HCT116 (cell line): ENCODE data around the gene LAMA4. TPM values are rescaled to one million over a fixed set of nuclear protein-coding genes. Genes with fewer than 3 reads are reported as not detected.

Experiments
- ATAC-seq: fragments of 200-7000 bp; cut with Tn5 transposase; 2 replicates; pipeline ENCODE4 v1.9.1; 2020; ENCODE audit warnings: mild to moderate bottlenecking, moderate library complexity
- BruUV-seq: library from RNA; stranded (reverse); fragments of 400-500 nt; replicated peaks from 2 replicates; lab custom pipeline; 2021; lab: Mats Ljungman, UMichigan
- CTCF ChIA-PET: fragments of 300-600 bp; sonication (Branson Sonifier 250); formaldehyde crosslinking; loops from one replicate; lab custom pipeline; 2021; ENCODE audit warnings: antibody characterized with exemption; lab: Charles Lee
- POLR2A ChIA-PET: fragments of 300-600, 350-600 bp; sonication (Branson Sonifier 250); formaldehyde crosslinking; loops from one replicate; lab custom pipeline; 2021; ENCODE audit warnings: antibody characterized with exemption; lab: Charles Lee
- RAD21 ChIA-PET, 2 experiments: fragments of 300-600 bp; sonication (Branson Sonifier 250); formaldehyde crosslinking; loops; one replicate each; lab custom pipeline; 2023; ENCODE audit warnings: low total read pairs in 2 of 2; ENCODE audit not compliant: uncharacterized antibody in 2 of 2, unreplicated experiment in 2 of 2, low non-redundant PET in 1 of 2; lab: Charles Lee
- DNase-seq: peaks from one replicate; pipeline ENCODE4 v3.0.0-alpha.2; 2010; ENCODE audit warnings: low read depth, low spot score
- H2AFZ ChIP-seq: fragments of 200-600 bp; shearing (Covaris generic), sonication (generic); 2 replicates; pipeline ENCODE4 v1.6.1; 2017; ENCODE audit warnings: low read depth, mixed run types, mixed read lengths, antibody characterized with exemption, low read length; ENCODE audit not compliant: poor library complexity, severe bottlenecking
- H3K27ac ChIP-seq: 2 replicates; pipeline ENCODE4 v1.5.1; 2012; ENCODE audit warnings: low read depth, low read length
- H3K27me3 ChIP-seq: fragments of 200-600 bp; sonication (generic); 2 replicates; pipeline ENCODE4 v1.6.1; 2016; ENCODE audit warnings: mixed run types, low read length, mixed read lengths; ENCODE audit not compliant: insufficient read depth
- H3K36me3 ChIP-seq, 2 experiments: fragments of 200-500 bp in 1 of 2; fragments of 200-600 bp in 1 of 2; sonication (Bioruptor generic) in 1 of 2; sonication (generic) in 1 of 2; 2 replicates each; pipeline versions ENCODE4 v1.5.1 to v1.6.1; 2014 to 2016; ENCODE audit warnings: low read length in 2 of 2, inconsistent platforms in 1 of 2, mixed read lengths in 1 of 2, mixed run types in 1 of 2; ENCODE audit not compliant: insufficient read depth in 2 of 2, control insufficient read depth in 1 of 2
- H3K4me1 ChIP-seq, 2 experiments: fragments of 200-600 bp in 1 of 2; sonication (generic) in 1 of 2; 2 replicates each; pipeline versions ENCODE4 v1.5.1 to v1.6.1; 2012 to 2017; ENCODE audit warnings: low read length in 2 of 2, inconsistent platforms in 1 of 2, mild to moderate bottlenecking in 1 of 2, mixed read lengths in 1 of 2, mixed run types in 1 of 2, moderate library complexity in 1 of 2; ENCODE audit not compliant: insufficient read depth in 2 of 2, control insufficient read depth in 1 of 2
- H3K4me2 ChIP-seq: fragments of 200-600 bp; sonication (generic); 2 replicates; pipeline ENCODE4 v1.6.1; 2017; ENCODE audit warnings: mixed run types, low read length, mixed read lengths
- H3K4me3 ChIP-seq, 2 experiments: fragments of 200-600 bp in 1 of 2; sonication (generic) in 1 of 2; replicated peaks in 1 of 2; 2 replicates each; pipeline ENCODE4 v1.5.1; 2011 to 2016; ENCODE audit warnings: low read length in 2 of 2, control low read depth in 1 of 2, low read depth in 1 of 2, mild to moderate bottlenecking in 1 of 2, mixed read lengths in 1 of 2, mixed run types in 1 of 2
- H3K79me2 ChIP-seq: fragments of 200-600 bp; sonication (generic); 2 replicates; pipeline ENCODE4 v1.6.1; 2017; ENCODE audit warnings: mild to moderate bottlenecking, mixed run types, low read length, moderate library complexity, mixed read lengths; ENCODE audit not compliant: insufficient read depth
- H3K9ac ChIP-seq: fragments of 200-600 bp; sonication (generic); 2 replicates; pipeline ENCODE4 v1.6.1; 2016; ENCODE audit warnings: low read length, mixed read lengths
- H3K9me2 ChIP-seq: fragments of 200-600 bp; sonication (generic), shearing (Covaris generic); 2 replicates; pipeline ENCODE4 v1.6.1; 2017; ENCODE audit warnings: mixed run types, mild to moderate bottlenecking, moderate library complexity; ENCODE audit not compliant: insufficient read depth
- H3K9me3 ChIP-seq, 2 experiments: fragments of 200-500 bp in 1 of 2; fragments of 200-600 bp in 1 of 2; sonication (Bioruptor generic) in 1 of 2; sonication (generic) in 1 of 2; 2 replicates each; pipeline ENCODE4 v1.6.1; 2014 to 2017; ENCODE audit warnings: low read length in 2 of 2, mixed read lengths in 2 of 2, inconsistent platforms in 1 of 2, low read depth in 1 of 2, mild to moderate bottlenecking in 1 of 2, mixed run types in 1 of 2, moderate library complexity in 1 of 2; ENCODE audit not compliant: control insufficient read depth in 1 of 2, insufficient read depth in 1 of 2
- H4K20me1 ChIP-seq: fragments of 200-600 bp; sonication (generic), shearing (Covaris generic); 2 replicates; pipeline ENCODE4 v1.6.1; 2017; ENCODE audit warnings: mixed run types, mild to moderate bottlenecking, moderate library complexity; ENCODE audit not compliant: insufficient read depth
- CBX3 ChIP-seq: IDR thresholded peaks from 2 replicates; pipeline ENCODE4 v1.6.1; 2012; ENCODE audit warnings: low read depth
- EGR1 ChIP-seq: IDR thresholded peaks from 2 replicates; pipeline ENCODE4 v1.6.1; 2012; ENCODE audit warnings: low read depth
- ELF1 ChIP-seq: IDR thresholded peaks from 2 replicates; pipeline ENCODE4 v1.6.1; 2012; ENCODE audit warnings: low read depth, borderline replicate concordance
- EZH2 ChIP-seq: fragments of 200-600 bp; sonication (generic); IDR thresholded peaks from 2 replicates; pipeline ENCODE4 v1.6.1; 2017; ENCODE audit warnings: antibody characterized with exemption, mixed run types
- JUND ChIP-seq: IDR thresholded peaks from 2 replicates; pipeline ENCODE4 v1.6.1; 2012
- MAX ChIP-seq: IDR thresholded peaks from 2 replicates; pipeline ENCODE4 v1.6.1; 2012
- POLR2AphosphoS5 ChIP-seq: IDR thresholded peaks from 2 replicates; pipeline ENCODE4 v1.6.1; 2011; ENCODE audit warnings: mild to moderate bottlenecking, low read depth, low read length, moderate library complexity
- SIN3A ChIP-seq: IDR thresholded peaks from 2 replicates; pipeline ENCODE4 v1.6.1; 2012; ENCODE audit warnings: low read depth
- SP1 ChIP-seq: IDR thresholded peaks from 2 replicates; pipeline ENCODE4 v1.6.1; 2012; ENCODE audit warnings: low read depth
- SRF ChIP-seq: IDR thresholded peaks from 2 replicates; pipeline ENCODE4 v1.6.1; 2012; ENCODE audit warnings: low read depth
- TCF7L2 ChIP-seq: IDR thresholded peaks from 2 replicates; pipeline ENCODE4 v1.7.0; 2011; ENCODE audit warnings: borderline replicate concordance, inconsistent platforms; ENCODE audit not compliant: insufficient read depth, insufficient read length; ENCODE audit errors: extremely low read depth
- YY1 ChIP-seq: IDR thresholded peaks from 2 replicates; pipeline ENCODE4 v1.6.1; 2011; ENCODE audit warnings: low read length, low read depth, moderate library complexity, mild to moderate bottlenecking; ENCODE audit not compliant: insufficient replicate concordance; ENCODE audit errors: extremely low read depth
- ZNF274 ChIP-seq: fragments of 200-500 bp; sonication (Bioruptor generic); IDR thresholded peaks from 2 replicates; pipeline ENCODE4 v1.6.1; 2014; ENCODE audit warnings: mild to moderate bottlenecking, low read depth, low read length, inconsistent platforms
- intact Hi-C: fragments of 100-400 bp; cut with micrococcal nuclease; formaldehyde crosslinking; loops from 2 replicates; pipeline ENCODE4 v1.10.0; 2022
- total RNA-seq: library from RNA; stranded (reverse); gene quantifications from one replicate; pipeline ENCODE4 v1.2.1, GENCODE V29; 2021; ENCODE audit not compliant: unreplicated experiment
- TF ChIP-seq, protein P1 (sequence below), 3 experiments: fragments of 200-600 bp in 1 of 3; sonication (generic) in 1 of 3; IDR thresholded peaks in 2 of 3; conservative IDR thresholded peaks in 1 of 3; 2 replicates each; pipeline ENCODE4 v1.5.1; 2012 to 2017; ENCODE audit warnings: low read depth in 2 of 3, low read length in 2 of 3, antibody characterized with exemption in 1 of 3, borderline replicate concordance in 1 of 3, control low read depth in 1 of 3, mild to moderate bottlenecking in 1 of 3, mixed read lengths in 1 of 3, mixed run types in 1 of 3, moderate library complexity in 1 of 3; ENCODE audit not compliant: insufficient read depth in 1 of 3
- TF ChIP-seq, protein P2 (sequence below): IDR thresholded peaks from 2 replicates; pipeline ENCODE4 v1.6.1; 2012
- TF ChIP-seq, protein P3 (sequence below): IDR thresholded peaks from 2 replicates; pipeline ENCODE4 v1.6.1; 2012; ENCODE audit warnings: low read depth

LAMA4 gene
- total RNA-seq, 1 experiment from 2014 or later = 2.2 TPM

- Histone ChIP-seq H3K4me2 (no peak overlapping the region), H3K9ac (no peak overlapping the region), H3K36me3 (no peaks in the 10 kb centered on the region), H3K9me2 (no peaks in the 10 kb centered on the region), H3K4me3 (no peak overlapping the region), H3K27ac (no peak overlapping the region), H3K4me1 (no peaks in the 10 kb centered on the region), H3K79me2 (no peaks in the 10 kb centered on the region), H3K9me3 (no peaks in the 10 kb centered on the region), H2AFZ (no peak overlapping the region), H3K27me3 (no peaks in the 10 kb centered on the region), H4K20me1 (no peaks in the 10 kb centered on the region)
- ChIA-PET RAD21 (no interaction called here), POLR2A (no interaction called here), CTCF (interaction anchor here (1.9 to 3.4 kb wide), 3 partner anchors 90 to 192 kb away, joined by 19 to 63 read pairs (median 41); no protein-coding TSS in a partner anchor)
- BruUV-seq = no TSS peak
- intact Hi-C loops = no loop called here
- DNase-seq = no peak
- TF ChIP-seq JUND = no peak
- TF ChIP-seq ZNF274 = no peak
- no peak for TF ChIP-seq SP1
- TF ChIP-seq SRF = no peak
- ATAC-seq = no peak
These were observed 75.5 kb downstream of the LAMA4 start for GRCh38 chr6:112178846-112179245.

- Histone ChIP-seq H4K20me1 (no peaks in the 10 kb centered on the region), H3K36me3 (no peaks in the 10 kb centered on the region), H3K9ac (no peak overlapping the region), H3K4me2 (no peak overlapping the region), H3K4me3 (no peak overlapping the region), H2AFZ (no peak overlapping the region), H3K9me2 (no peaks in the 10 kb centered on the region), H3K27ac (no peak overlapping the region), H3K79me2 (no peaks in the 10 kb centered on the region), H3K4me1 (no peaks in the 10 kb centered on the region), H3K9me3 (no peaks in the 10 kb centered on the region), H3K27me3 (no peaks in the 10 kb centered on the region)
- ChIA-PET POLR2A (no interaction called here), RAD21 (no interaction called here), CTCF (no interaction called here)
- intact Hi-C loops = no loop called here
- DNase-seq (no peak), ATAC-seq (no peak)
- BruUV-seq = no TSS peak
- no peak for TF ChIP-seq EZH2
- TF ChIP-seq TCF7L2 = no peak
- TF ChIP-seq YY1 = no peak
- TF ChIP-seq SRF = no peak
- TF ChIP-seq, protein P1, sequence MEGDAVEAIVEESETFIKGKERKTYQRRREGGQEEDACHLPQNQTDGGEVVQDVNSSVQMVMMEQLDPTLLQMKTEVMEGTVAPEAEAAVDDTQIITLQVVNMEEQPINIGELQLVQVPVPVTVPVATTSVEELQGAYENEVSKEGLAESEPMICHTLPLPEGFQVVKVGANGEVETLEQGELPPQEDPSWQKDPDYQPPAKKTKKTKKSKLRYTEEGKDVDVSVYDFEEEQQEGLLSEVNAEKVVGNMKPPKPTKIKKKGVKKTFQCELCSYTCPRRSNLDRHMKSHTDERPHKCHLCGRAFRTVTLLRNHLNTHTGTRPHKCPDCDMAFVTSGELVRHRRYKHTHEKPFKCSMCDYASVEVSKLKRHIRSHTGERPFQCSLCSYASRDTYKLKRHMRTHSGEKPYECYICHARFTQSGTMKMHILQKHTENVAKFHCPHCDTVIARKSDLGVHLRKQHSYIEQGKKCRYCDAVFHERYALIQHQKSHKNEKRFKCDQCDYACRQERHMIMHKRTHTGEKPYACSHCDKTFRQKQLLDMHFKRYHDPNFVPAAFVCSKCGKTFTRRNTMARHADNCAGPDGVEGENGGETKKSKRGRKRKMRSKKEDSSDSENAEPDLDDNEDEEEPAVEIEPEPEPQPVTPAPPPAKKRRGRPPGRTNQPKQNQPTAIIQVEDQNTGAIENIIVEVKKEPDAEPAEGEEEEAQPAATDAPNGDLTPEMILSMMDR (IDR thresholded peaks at IDR 0.05 in 2 of 3, conservative IDR thresholded peaks at IDR 0.05 in 1 of 3; ENCODE audit: borderline replicate concordance in 1 of 3, insufficient read depth in 1 of 3, low read depth in 2 of 3, low read length in 2 of 3) = no peak
- TF ChIP-seq, protein P2, sequence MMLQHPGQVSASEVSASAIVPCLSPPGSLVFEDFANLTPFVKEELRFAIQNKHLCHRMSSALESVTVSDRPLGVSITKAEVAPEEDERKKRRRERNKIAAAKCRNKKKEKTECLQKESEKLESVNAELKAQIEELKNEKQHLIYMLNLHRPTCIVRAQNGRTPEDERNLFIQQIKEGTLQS = no peak
- no peak for TF ChIP-seq ELF1
- TF ChIP-seq ZNF274 = no peak
- TF ChIP-seq, protein P3, sequence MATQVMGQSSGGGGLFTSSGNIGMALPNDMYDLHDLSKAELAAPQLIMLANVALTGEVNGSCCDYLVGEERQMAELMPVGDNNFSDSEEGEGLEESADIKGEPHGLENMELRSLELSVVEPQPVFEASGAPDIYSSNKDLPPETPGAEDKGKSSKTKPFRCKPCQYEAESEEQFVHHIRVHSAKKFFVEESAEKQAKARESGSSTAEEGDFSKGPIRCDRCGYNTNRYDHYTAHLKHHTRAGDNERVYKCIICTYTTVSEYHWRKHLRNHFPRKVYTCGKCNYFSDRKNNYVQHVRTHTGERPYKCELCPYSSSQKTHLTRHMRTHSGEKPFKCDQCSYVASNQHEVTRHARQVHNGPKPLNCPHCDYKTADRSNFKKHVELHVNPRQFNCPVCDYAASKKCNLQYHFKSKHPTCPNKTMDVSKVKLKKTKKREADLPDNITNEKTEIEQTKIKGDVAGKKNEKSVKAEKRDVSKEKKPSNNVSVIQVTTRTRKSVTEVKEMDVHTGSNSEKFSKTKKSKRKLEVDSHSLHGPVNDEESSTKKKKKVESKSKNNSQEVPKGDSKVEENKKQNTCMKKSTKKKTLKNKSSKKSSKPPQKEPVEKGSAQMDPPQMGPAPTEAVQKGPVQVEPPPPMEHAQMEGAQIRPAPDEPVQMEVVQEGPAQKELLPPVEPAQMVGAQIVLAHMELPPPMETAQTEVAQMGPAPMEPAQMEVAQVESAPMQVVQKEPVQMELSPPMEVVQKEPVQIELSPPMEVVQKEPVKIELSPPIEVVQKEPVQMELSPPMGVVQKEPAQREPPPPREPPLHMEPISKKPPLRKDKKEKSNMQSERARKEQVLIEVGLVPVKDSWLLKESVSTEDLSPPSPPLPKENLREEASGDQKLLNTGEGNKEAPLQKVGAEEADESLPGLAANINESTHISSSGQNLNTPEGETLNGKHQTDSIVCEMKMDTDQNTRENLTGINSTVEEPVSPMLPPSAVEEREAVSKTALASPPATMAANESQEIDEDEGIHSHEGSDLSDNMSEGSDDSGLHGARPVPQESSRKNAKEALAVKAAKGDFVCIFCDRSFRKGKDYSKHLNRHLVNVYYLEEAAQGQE = no peak
- TF ChIP-seq SIN3A = no peak
- TF ChIP-seq EGR1 = no peak
- TF ChIP-seq JUND = no peak
- TF ChIP-seq POLR2AphosphoS5 = no peak
- TF ChIP-seq CBX3 = no peak
- no peak for TF ChIP-seq MAX
These were observed 77.3 kb downstream of the LAMA4 start for GRCh38 chr6:112177092-112177491.
